Osteoblast (primary cell): Measurements from ENCODE around the gene KAZN. TPM values are rescaled to one million over a fixed set of nuclear protein-coding genes. Genes with fewer than 3 reads are reported as not detected.

Source experiments
- DNase-seq: peaks from one replicate; pipeline ENCODE4 v3.0.0; 2011; ENCODE audit warnings: low spot score, mixed read lengths; ENCODE audit not compliant: insufficient read length; ENCODE audit errors: missing footprints
- H2AFZ ChIP-seq: 2 replicates; pipeline ENCODE4 v1.6.0; 2011; ENCODE audit warnings: mild to moderate bottlenecking, low read length
- H3K27ac ChIP-seq: 2 replicates; pipeline ENCODE4 v1.5.1; 2011; ENCODE audit warnings: mild to moderate bottlenecking, low read depth, low read length, moderate library complexity
- H3K27me3 ChIP-seq: 2 replicates; pipeline ENCODE4 v1.6.0; 2012; ENCODE audit warnings: mild to moderate bottlenecking, control low read depth, inconsistent platforms, low read length, moderate library complexity; ENCODE audit not compliant: insufficient read depth
- H3K36me3 ChIP-seq: 2 replicates; pipeline ENCODE4 v1.5.1; 2011; ENCODE audit warnings: mild to moderate bottlenecking, low read length, control low read depth, moderate library complexity; ENCODE audit not compliant: insufficient read depth
- H3K4me1 ChIP-seq: 2 replicates; pipeline ENCODE4 v1.5.1; 2011; ENCODE audit warnings: mild to moderate bottlenecking, low read length, control low read depth, moderate library complexity; ENCODE audit not compliant: insufficient read depth
- H3K4me2 ChIP-seq: 2 replicates; pipeline ENCODE4 v1.6.0; 2011; ENCODE audit warnings: mild to moderate bottlenecking, low read length; ENCODE audit not compliant: insufficient read depth
- H3K4me3 ChIP-seq: fragments of 200-600 bp; sonication (generic); 3 replicates; pipeline ENCODE4 v1.5.1; 2012; ENCODE audit warnings: mild to moderate bottlenecking, low read length, inconsistent platforms; ENCODE audit not compliant: insufficient read depth
- H3K79me2 ChIP-seq: 2 replicates; pipeline ENCODE4 v1.6.0; 2012; ENCODE audit warnings: mild to moderate bottlenecking, low read length, control low read depth, inconsistent platforms; ENCODE audit not compliant: insufficient read depth
- H3K9me3 ChIP-seq: 2 replicates; pipeline ENCODE4 v1.5.1; 2011; ENCODE audit warnings: low read depth, low read length, control low read depth
- H4K20me1 ChIP-seq: 2 replicates; pipeline ENCODE4 v1.6.0; 2012; ENCODE audit warnings: mild to moderate bottlenecking, low read length, control low read depth; ENCODE audit not compliant: insufficient read depth
- CTCF ChIP-seq: IDR thresholded peaks from 2 replicates; pipeline ENCODE4 v1.5.1; 2011; ENCODE audit warnings: mild to moderate bottlenecking, low read depth, low read length, moderate library complexity; ENCODE audit errors: extremely low read depth
- total RNA-seq: library from RNA; depleted of rRNA; stranded (reverse); fragments of >200 nt; gene quantifications from 2 replicates; pipeline ENCODE4 v1.2.3, GENCODE V29; 2012

The KAZN gene
- total RNA-seq, 1 donor = 9.0 TPM

- peak; percentile 95 for DNase-seq
- Histone ChIP-seq H3K4me1 (no peaks in the 10 kb centered on the region), H2AFZ (no peak overlapping the region), H3K9me3 (peaks cover 5% of the 10 kb centered on the region), H3K79me2 (no peaks in the 10 kb centered on the region), H3K27ac (no peak overlapping the region), H3K4me2 (no peak overlapping the region), H3K27me3 (peaks cover 16% of the 10 kb centered on the region), H4K20me1 (no peaks in the 10 kb centered on the region), H3K36me3 (no peaks in the 10 kb centered on the region), H3K4me3 (no peak overlapping the region)
- TF ChIP-seq CTCF = peak; percentile 88
Observed at GRCh38 chr1:15128520-15129313, 530.2 kb downstream of the KAZN start.

- Histone ChIP-seq H3K27me3 (peaks cover 20% of the 10 kb centered on the region), H3K36me3 (no peaks in the 10 kb centered on the region), H3K9me3 (peaks cover 5% of the 10 kb centered on the region), H3K4me2 (no peak overlapping the region), H2AFZ (no peak overlapping the region), H3K4me3 (no peak overlapping the region), H4K20me1 (no peaks in the 10 kb centered on the region), H3K4me1 (no peaks in the 10 kb centered on the region), H3K27ac (no peak overlapping the region), H3K79me2 (no peaks in the 10 kb centered on the region)
- DNase-seq = no peak
- no peak for TF ChIP-seq CTCF
Observed at GRCh38 chr1:15129944-15130343, 531.5 kb downstream of the KAZN start.

- Histone ChIP-seq H3K36me3 (no peaks in the 10 kb centered on the region), H3K4me1 (no peaks in the 10 kb centered on the region), H3K4me2 (no peak overlapping the region), H3K27me3 (peaks cover 20% of the 10 kb centered on the region), H4K20me1 (no peaks in the 10 kb centered on the region), H3K79me2 (no peaks in the 10 kb centered on the region), H3K27ac (no peak overlapping the region), H3K4me3 (no peak overlapping the region), H3K9me3 (peaks cover 5% of the 10 kb centered on the region), H2AFZ (no peak overlapping the region)
- TF ChIP-seq CTCF = no peak
- DNase-seq = no peak
Observed at GRCh38 chr1:15130607-15131006, 532.1 kb downstream of the KAZN start.

- H4K20me1 ChIP-seq = no peaks in the 10 kb centered on the region
- peaks cover 5% of the 10 kb centered on the region for H3K9me3 ChIP-seq
- DNase-seq = no peak
- H3K36me3 ChIP-seq = no peaks in the 10 kb centered on the region
- no peak overlapping the region for H3K4me2 ChIP-seq
- H2AFZ ChIP-seq = no peak overlapping the region
- H3K27ac ChIP-seq = no peak overlapping the region
- H3K79me2 ChIP-seq = no peaks in the 10 kb centered on the region
- H3K4me3 ChIP-seq = no peak overlapping the region
- TF ChIP-seq CTCF = no peak
- no peaks in the 10 kb centered on the region for H3K4me1 ChIP-seq
- peaks cover 14% of the 10 kb centered on the region for H3K27me3 ChIP-seq
Observed at GRCh38 chr1:15132965-15133364, 534.5 kb downstream of the KAZN start.
